Measurements from ENCODE around the gene PMPCA.

GRCh38 chr9:136419092-136419420 lies 8.6 kb downstream of the PMPCA start:
- TF ChIP-seq EP300 (IDR thresholded peaks at IDR 0.05) (no peak), CTCF (IDR thresholded peaks at IDR 0.05) (no peak), POLR2AphosphoS5 (IDR thresholded peaks at IDR 0.05) (no peak), POLR2A (IDR thresholded peaks at IDR 0.05) (no peak)
